Neuron (in vitro differentiated cells): ENCODE data around the gene APBA2.

Experiments
- H2AFZ ChIP-seq: one replicate; pipeline ENCODE4 v1.6.1; 2013; ENCODE audit warnings: low read depth, mild to moderate bottlenecking, inconsistent platforms, low read length, moderate library complexity
- H3K27me3 ChIP-seq: one replicate; pipeline ENCODE4 v1.6.1; 2013; ENCODE audit warnings: low read length; ENCODE audit not compliant: insufficient read depth
- H3K36me3 ChIP-seq: one replicate; pipeline ENCODE4 v1.6.1; 2013; ENCODE audit warnings: low read length; ENCODE audit not compliant: insufficient read depth
- H3K4me1 ChIP-seq: one replicate; pipeline ENCODE4 v1.6.1; 2013; ENCODE audit warnings: low read length; ENCODE audit not compliant: insufficient read depth
- H3K4me3 ChIP-seq: 2 replicates; pipeline ENCODE4 v1.5.1; 2013; ENCODE audit warnings: mild to moderate bottlenecking, low read length, moderate library complexity
- H3K9me3 ChIP-seq: one replicate; pipeline ENCODE4 v1.6.1; 2013; ENCODE audit warnings: low read length

Gene APBA2

DNA sequence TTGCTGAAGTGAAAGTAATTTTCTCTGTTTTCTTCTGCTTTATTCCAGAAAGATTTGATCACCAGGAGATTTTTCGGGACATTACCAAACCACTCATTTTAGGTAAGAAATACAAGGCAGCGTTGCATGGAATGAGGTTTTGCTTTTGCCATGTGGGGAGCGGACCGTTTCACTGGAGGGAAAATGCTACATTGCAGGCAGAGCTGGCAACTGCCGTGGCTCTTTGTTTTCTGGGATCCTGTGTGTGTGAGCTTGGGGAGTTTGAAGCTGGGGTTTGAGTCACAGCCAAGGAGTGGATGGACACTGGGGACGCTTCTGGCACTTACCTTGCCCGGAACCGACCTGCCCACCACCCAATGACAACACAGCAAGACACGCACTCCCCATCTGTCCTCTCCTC lies 109.9 kb downstream of the APBA2 start:
- no peaks in the 10 kb centered on the region for H3K27me3 ChIP-seq
- peaks cover 7% of the 10 kb centered on the region for H3K36me3 ChIP-seq
- H3K4me1 ChIP-seq, result peaks cover 59% of the 10 kb centered on the region
- H3K9me3 ChIP-seq, result peaks cover 7% of the 10 kb centered on the region
- H3K4me3 ChIP-seq, result no peak overlapping the region
- no peak overlapping the region for H2AFZ ChIP-seq

DNA sequence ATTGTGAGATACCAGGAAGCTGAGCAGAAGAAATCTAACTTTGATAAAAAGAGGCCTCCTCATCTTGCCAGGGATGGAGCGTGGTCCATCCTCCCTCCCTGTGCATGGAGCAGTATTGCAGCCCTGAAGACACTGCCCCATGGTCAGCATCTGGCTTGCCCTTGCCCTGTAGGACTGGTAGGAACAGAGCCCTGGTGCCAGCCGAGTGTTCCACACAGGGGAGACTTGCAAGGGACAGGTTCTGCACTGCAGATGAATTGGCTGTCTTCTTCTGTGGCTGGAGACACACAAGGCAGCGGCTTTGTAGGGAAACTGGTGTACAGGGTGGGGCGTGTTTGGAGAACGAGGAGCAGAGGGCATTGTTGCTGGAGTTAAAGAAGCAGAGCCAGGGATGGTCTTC lies 110.5 kb downstream of the APBA2 start:
- Histone ChIP-seq H3K36me3 (peaks cover 7% of the 10 kb centered on the region), H2AFZ (no peak overlapping the region), H3K9me3 (peaks cover 7% of the 10 kb centered on the region), H3K4me1 (peaks cover 56% of the 10 kb centered on the region), H3K27me3 (no peaks in the 10 kb centered on the region), H3K4me3 (no peak overlapping the region)

DNA sequence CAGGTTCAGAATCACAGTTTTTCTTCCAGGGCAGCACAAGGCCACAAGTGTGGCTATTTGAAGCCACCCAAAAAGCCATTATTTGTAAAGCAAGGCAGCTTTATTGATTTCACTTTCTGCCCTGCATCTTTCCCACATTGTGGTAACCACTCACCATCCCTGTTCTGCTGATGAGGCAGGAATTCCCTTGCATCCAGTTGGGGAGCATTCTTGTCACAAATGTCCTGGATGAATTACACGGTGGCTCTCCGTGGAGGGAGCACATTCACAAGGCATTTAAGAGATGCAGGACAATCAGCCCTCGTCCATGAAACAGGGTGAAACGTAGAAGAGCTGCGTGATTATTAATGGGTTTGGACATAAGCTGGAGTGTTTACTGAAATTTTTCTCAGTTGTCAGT lies 111.2 kb downstream of the APBA2 start:
- peaks cover 50% of the 10 kb centered on the region for H3K4me1 ChIP-seq
- no peaks in the 10 kb centered on the region for H3K27me3 ChIP-seq
- peaks cover 7% of the 10 kb centered on the region for H3K36me3 ChIP-seq
- peaks cover 7% of the 10 kb centered on the region for H3K9me3 ChIP-seq
- H3K4me3 ChIP-seq, result no peak overlapping the region
- no peak overlapping the region for H2AFZ ChIP-seq

DNA sequence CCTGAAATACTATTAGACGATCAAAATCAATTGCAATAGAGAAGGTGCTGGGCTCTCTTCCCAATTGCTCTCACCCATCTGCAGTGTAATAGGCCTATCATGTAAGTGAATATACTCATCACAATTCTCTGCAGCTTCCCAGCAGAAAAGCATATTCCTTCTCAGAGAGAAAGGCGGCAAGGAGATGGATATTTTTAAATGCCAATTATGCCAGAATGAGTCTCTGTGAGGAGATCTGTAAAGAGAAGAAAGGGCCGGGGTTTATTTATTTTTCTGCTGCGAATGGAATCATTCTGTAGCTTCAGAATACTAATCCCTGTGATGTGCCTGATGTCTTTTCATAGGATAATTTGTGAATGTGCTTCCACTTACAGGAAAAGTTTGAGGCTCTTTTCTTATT lies 112.0 kb downstream of the APBA2 start:
- Histone ChIP-seq H3K27me3 (no peaks in the 10 kb centered on the region), H3K36me3 (peaks cover 7% of the 10 kb centered on the region), H2AFZ (no peak overlapping the region), H3K4me1 (peaks cover 41% of the 10 kb centered on the region), H3K9me3 (peaks cover 7% of the 10 kb centered on the region), H3K4me3 (no peak overlapping the region)

DNA sequence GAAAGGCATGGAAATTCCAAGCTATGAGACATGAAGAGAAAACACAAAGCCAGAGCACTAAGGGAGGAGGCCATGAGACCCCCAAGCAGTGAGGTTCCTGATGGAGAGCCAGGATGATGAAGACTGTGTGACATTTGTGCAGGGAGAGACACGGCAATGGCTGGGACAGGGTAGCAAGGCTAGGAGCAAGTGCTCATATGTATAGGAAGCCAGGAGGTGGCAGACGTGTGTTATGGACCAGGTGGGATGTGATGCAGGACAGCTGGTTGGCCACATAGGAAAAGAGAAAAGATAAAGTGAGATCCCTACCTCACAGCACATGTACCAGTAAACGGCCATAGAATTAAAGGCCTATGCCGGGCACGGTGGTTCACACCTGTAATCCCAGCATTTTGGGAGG lies 112.7 kb downstream of the APBA2 start:
- no peak overlapping the region for H2AFZ ChIP-seq
- H3K27me3 ChIP-seq, result no peaks in the 10 kb centered on the region
- H3K36me3 ChIP-seq, result peaks cover 7% of the 10 kb centered on the region
- peaks cover 7% of the 10 kb centered on the region for H3K9me3 ChIP-seq
- peaks cover 34% of the 10 kb centered on the region for H3K4me1 ChIP-seq
- H3K4me3 ChIP-seq, result no peak overlapping the region

DNA sequence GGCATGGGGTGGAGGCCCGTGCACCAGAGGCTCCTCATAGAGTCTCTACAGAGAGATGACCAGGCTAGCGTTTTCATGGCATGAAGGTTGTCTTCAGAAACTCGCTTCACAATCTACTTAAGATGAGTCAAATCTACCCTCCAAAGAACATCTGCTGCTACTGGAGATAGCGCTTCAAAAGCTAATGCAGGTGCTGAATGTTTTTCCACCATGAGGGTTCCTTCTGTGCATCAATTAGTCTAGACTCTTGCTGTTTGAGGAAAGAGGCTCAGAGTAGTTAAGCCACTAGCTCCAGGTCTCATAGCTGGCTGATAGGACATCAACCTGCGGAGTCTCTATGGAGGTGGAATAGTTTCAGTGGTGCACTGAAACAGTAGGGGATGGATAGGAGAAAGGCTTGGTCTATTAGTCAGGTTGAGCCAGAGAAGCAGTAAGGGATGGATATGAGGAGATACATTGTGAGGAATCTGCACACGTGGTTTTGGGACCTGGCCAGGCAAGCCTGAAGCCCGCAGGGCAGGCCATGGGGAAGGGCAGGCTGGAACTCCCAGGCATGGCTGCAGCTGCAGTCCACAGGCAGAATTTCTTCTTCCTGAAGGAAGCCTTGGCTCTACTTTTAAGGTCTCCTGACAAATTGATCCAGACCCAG lies 117.5 kb downstream of the APBA2 start:
- no peak overlapping the region for H2AFZ ChIP-seq
- no peaks in the 10 kb centered on the region for H3K27me3 ChIP-seq
- H3K4me1 ChIP-seq, result no peaks in the 10 kb centered on the region
- no peak overlapping the region for H3K4me3 ChIP-seq
- peaks cover 5% of the 10 kb centered on the region for H3K36me3 ChIP-seq
- H3K9me3 ChIP-seq, result peaks cover 7% of the 10 kb centered on the region

DNA sequence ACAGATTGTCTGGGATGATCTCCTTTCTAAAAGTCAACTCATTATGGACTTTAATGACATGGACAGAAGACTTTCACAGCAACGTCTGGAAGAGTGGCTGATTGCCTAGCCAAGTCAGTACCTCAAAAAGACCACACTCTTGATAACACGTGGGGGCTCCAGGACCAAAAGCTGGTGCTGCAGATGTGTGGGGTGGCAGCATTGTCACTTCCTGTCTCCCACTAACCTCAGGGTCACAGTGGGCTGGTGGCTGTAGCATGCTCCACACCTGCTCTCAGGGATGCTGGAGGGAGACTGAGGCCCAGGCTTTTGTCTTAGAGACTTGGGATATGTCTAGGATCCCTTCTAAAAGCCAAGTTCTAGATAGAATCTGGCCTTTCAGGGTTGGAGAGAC lies 118.1 kb downstream of the APBA2 start:
- peaks cover 2% of the 10 kb centered on the region for H3K36me3 ChIP-seq
- no peaks in the 10 kb centered on the region for H3K27me3 ChIP-seq
- H3K9me3 ChIP-seq, result peaks cover 3% of the 10 kb centered on the region
- H2AFZ ChIP-seq, result no peak overlapping the region
- no peak overlapping the region for H3K4me3 ChIP-seq
- H3K4me1 ChIP-seq, result no peaks in the 10 kb centered on the region

DNA sequence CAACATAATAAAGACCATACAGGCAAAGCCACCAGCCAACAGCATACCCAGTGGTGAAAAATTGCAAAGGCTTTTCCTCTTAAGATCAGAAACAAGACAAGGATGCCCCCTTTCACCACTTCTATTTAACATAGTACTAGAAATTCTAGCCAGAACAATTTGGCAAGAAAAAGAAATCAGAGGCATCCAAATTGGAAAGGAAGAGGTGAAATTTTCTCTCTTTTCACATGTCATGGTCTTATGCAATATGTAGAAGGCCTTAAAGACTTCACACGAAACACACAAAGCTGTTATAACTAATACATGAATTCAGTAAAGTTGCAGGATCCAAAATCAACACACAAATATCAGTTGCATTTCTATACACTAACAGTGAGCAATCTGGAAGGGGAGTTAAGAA lies 120.2 kb downstream of the APBA2 start:
- Histone ChIP-seq H3K4me3 (no peak overlapping the region), H3K9me3 (no peaks in the 10 kb centered on the region), H3K36me3 (no peaks in the 10 kb centered on the region), H2AFZ (no peak overlapping the region), H3K27me3 (no peaks in the 10 kb centered on the region), H3K4me1 (no peaks in the 10 kb centered on the region)

DNA sequence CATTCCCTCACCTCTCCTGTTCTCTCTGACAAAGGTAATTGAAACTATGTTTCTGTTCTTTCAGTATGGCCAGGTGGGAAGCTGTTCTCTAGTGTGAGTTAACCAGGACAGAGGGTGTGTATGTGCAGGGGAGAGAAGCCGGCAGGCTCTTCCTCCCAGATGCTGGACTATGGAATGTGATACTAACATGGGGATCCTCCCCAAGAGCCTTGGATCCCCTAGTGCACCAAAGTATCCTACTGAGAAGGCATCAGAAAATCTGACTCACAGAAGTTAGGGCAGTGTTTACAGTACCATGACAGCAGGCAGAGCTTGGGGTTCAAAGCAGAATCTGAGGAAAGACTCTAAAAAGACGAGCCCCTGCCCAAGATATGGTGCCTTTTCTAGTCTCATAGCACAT lies 123.1 kb downstream of the APBA2 start:
- no peak overlapping the region for H3K4me3 ChIP-seq
- no peaks in the 10 kb centered on the region for H3K27me3 ChIP-seq
- no peaks in the 10 kb centered on the region for H3K9me3 ChIP-seq
- H2AFZ ChIP-seq, result no peak overlapping the region
- H3K36me3 ChIP-seq, result no peaks in the 10 kb centered on the region
- H3K4me1 ChIP-seq, result no peaks in the 10 kb centered on the region

DNA sequence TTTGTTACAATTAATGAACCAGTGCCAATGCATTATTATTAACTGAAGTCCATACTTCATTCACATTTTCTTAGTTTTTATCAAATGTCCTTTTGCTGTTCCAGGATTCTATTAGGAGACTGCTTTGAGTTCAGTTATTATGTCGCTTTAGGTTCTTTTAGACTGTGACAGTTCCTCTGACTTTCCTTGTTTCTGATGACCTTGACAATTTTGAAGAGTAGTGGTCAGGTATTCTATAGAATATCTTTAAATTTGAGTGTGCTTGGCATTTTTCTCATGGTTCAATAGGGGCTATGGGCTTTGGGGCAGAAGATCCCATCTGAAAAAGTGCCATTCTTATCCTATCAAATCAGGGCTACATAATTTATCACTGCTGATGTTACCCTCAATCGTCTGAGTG lies 126.3 kb downstream of the APBA2 start:
- H2AFZ ChIP-seq, result no peak overlapping the region
- H3K4me3 ChIP-seq, result no peak overlapping the region
- no peaks in the 10 kb centered on the region for H3K36me3 ChIP-seq
- no peaks in the 10 kb centered on the region for H3K4me1 ChIP-seq
- no peaks in the 10 kb centered on the region for H3K9me3 ChIP-seq
- H3K27me3 ChIP-seq, result no peaks in the 10 kb centered on the region

DNA sequence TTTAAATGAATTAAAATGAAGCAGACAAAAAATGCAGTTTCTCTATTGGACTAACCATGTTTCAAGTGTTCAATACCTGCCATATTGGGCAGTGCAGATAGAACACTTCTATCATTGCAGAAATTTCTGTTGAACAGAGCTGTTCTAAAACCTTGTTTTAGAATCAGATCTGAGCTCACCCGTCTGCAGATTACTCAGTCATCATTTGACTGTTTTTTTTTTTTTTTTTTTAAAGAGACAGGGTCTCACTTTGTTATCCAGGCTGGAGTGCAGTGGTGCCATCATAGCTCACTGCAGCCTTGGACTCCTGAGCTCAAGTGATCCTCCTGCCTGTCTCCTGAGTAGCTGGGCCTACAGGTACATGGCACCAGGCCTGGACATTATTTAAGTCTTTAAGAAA lies 128.7 kb downstream of the APBA2 start:
- no peak overlapping the region for H2AFZ ChIP-seq
- H3K36me3 ChIP-seq, result no peaks in the 10 kb centered on the region
- no peaks in the 10 kb centered on the region for H3K9me3 ChIP-seq
- peaks cover 5% of the 10 kb centered on the region for H3K4me1 ChIP-seq
- H3K4me3 ChIP-seq, result no peak overlapping the region
- no peaks in the 10 kb centered on the region for H3K27me3 ChIP-seq

DNA sequence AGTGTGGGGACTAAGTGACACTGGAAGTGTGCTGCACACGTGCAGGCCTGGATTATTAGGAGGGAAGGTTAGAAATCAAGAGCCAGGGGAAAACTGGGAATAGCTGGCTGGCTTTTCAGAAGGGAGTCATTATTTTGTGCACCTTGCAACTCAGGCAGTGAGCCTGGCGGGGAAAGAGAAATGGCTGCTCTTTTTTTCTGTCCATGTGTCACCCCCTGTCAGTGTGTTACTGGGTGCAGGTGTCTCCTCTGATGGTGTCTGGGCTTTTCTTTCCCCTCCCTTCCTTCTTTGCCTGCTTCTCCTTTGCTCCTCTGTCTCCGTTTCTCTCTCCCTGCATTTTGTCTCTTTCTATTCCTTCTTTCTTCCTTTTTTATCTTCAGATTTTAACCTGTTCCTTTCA lies 130.7 kb downstream of the APBA2 start:
- H3K4me1 ChIP-seq, result peaks cover 5% of the 10 kb centered on the region
- peaks cover 2% of the 10 kb centered on the region for H3K9me3 ChIP-seq
- no peaks in the 10 kb centered on the region for H3K36me3 ChIP-seq
- H2AFZ ChIP-seq, result no peak overlapping the region
- H3K27me3 ChIP-seq, result no peaks in the 10 kb centered on the region
- H3K4me3 ChIP-seq, result no peak overlapping the region

DNA sequence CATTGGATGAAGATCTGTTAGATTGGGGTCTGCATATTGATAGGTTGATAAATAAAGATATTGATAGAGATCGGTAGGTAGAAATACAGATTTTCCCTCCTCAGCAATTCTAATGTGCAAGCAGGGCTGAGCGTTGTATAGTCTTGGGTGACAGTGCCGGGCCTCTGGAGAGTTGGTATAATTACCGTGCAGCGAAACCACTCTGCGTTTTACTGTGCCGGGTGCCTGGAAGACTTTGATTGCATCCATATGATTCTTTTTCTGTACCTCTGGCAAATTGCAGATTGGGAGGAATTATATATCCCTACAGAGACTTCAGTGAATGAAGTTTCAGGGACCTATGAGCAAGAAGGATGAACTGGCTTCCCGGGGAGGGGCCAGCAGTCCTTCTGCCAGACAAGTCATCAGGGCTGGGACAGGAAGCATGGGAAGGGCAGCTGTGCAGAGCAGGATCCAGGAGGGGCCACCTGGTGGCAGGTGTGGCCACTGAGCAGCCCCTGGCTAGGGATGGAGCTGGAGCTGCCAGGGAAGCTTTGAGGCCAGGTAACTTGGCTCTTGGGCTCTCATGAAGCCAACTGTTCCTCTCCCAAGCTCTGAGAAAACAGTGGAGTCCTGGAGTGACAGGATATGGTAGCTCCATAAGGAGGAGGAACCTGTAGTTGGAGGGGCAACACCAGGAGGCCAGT lies 132.5 kb downstream of the APBA2 start:
- Histone ChIP-seq H3K4me3 (no peak overlapping the region), H3K4me1 (peaks cover 5% of the 10 kb centered on the region), H2AFZ (no peak overlapping the region), H3K36me3 (no peaks in the 10 kb centered on the region), H3K27me3 (no peaks in the 10 kb centered on the region), H3K9me3 (peaks cover 8% of the 10 kb centered on the region)
